ENCODE data around the gene CDC42BPB.

GRCh38 chr14:103006991-103007520 is 50.3 kb downstream of the CDC42BPB start:
- TF ChIP-seq POLR2AphosphoS5 (IDR thresholded peaks at IDR 0.05) (no peak), CTCF (IDR thresholded peaks at IDR 0.05) (no peak)

Measured in upper lobe of left lung (tissue), 4 donors.